HG03457 (cell line): Measurements from ENCODE around the gene ATP6V1G2.
"Not testable (repeated sequence)": the region's sequence is repeated elsewhere in the genome, so short reads cannot be mapped to it uniquely, and the experiment has no call there.

Experiments used
- ATAC-seq: cut with Tn5 transposase; IDR thresholded peaks from one replicate; pipeline ENCODE4 v1.9.1; 2021; ENCODE audit warnings: moderate number of reproducible peaks; ENCODE audit not compliant: unreplicated experiment

Gene ATP6V1G2

DNA sequence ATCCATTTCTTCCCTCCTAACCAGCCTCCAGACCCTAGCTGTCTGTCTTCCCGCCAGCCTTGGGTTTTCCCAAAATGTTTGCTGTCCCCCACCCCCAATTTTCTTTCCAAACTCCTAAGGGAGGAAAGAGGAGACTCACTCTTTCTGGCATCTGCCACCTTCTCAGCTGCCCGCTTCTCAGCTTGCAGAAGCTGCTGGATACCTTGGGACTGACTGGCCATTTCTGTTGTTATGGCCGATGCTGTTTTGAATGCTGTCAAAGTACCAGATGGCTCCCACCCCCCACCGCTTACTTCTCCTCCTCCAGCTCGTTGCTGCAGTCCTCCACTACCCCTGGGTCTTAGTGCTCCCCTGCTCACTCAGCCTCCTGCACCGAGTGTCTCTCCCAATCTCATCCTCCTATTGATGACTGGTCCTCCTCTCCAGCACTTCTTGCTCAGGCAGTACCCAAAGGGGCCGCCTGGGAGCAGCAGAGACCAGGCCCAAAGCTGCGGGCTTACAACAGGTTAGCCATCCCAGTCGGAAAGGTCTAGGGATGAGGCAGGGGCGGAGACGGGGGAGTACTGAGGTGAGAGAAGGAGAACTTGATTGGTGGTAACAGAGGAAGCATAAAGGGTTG is at the start of gene ATP6V1G2:
ATP6V1G2 (minus strand) TSS at position 270 of the 619 bp plus-strand sequence; CDS start at position 221, 49 bp downstream.
- no peak for ATAC-seq

- ATAC-seq, result no peak
Observed at GRCh38 chr6:31592396-31592771, 46.0 kb upstream of the ATP6V1G2 start.

GRCh38 chr6:31590691-31591090 is 44.3 kb upstream of the ATP6V1G2 start:
- not testable (repeated sequence) for ATAC-seq

DNA sequence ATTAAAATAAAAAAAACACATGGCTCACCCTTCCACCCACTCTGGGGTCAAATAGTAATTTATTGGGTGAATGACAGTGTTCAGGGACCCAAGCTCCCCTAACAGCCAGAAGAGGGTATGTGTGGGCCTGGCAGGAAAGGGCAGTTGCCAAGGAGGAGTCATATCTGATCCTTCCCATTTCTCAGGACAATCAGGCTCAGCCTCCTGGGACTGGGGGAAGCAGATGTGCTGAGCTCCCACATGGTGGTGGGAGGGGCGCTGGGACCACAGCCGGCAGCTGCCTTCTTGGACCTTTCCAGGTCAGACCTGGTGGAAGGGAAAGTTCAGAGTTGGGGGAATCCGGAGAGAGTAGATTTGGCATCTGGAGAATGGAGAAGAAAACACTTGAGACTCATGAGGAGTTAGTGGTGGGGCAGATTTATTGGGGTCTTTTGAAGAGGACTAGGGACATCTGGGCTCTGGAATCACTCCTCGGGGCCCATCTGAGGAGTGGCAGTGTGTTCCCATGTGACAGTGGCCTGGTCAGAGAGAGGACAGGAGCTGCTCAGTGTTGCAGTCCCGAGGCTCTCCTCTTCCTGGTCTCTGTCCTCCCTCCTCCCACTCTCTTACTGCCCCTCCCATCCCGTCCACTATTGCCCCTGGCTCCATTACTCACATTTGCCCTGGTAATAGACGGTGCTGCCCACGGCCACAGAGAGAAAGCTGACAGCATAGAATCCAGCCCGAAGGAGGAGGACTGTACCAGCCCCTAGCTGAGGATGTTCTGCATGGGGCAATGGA is 42.7 kb upstream of the ATP6V1G2 start:
- no peak for ATAC-seq

GRCh38 chr6:31587791-31588777 is 41.7 kb upstream of the ATP6V1G2 start:
- no peak for ATAC-seq

DNA sequence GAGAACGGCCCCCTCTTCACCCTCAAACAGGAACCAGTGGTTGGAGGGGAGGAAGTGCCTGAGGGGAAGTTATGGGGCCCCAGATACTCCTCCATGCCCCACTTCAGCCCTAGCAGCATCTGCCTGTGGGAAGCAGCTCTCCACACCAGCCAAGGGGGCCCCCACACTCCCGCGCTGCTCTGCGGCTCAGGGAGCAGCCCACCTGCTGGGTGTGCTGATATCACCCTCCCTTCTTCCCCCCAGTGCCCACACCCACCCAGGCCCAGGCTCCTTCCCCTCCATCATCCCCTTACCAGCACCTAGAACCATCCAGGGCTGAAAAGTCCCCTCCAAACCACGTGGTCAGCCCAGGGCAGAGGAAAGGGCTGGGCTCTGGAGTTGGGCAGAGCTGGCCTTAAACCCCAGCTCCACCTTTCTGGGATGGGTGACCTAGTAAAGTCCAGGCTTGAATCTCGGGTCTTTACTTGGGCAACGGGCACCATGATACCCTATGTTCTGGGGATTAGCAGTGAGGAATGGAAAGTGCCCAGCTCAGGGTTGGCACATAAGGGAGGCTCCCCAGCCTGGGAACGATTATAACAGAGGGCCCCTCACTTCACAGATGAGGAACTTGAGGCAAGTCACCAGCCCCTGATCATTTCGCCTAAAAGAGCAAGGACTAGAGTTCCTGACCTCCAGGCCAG is 40.3 kb upstream of the ATP6V1G2 start:
- ATAC-seq, result no peak

GRCh38 chr6:31586008-31586407 is 39.6 kb upstream of the ATP6V1G2 start, which contains the start of gene LST1:
Gene LST1, plus strand, starts transcription at chr6:31586277. Its CDS starts 1,023 bp downstream, at chr6:31587300.
- ATAC-seq, result no peak

- ATAC-seq, result no peak
Observed at GRCh38 chr6:31585491-31585890, 39.1 kb upstream of the ATP6V1G2 start.

- no peak for ATAC-seq
Observed at GRCh38 chr6:31582230-31582643, 35.8 kb upstream of the ATP6V1G2 start, which contains the start of gene LTB. Gene LTB, minus strand, starts transcription at chr6:31582424. Its CDS starts 7 bp downstream, at chr6:31582417.

GRCh38 chr6:31581434-31582229 is 35.2 kb upstream of the ATP6V1G2 start:
- ATAC-seq, result no peak

DNA sequence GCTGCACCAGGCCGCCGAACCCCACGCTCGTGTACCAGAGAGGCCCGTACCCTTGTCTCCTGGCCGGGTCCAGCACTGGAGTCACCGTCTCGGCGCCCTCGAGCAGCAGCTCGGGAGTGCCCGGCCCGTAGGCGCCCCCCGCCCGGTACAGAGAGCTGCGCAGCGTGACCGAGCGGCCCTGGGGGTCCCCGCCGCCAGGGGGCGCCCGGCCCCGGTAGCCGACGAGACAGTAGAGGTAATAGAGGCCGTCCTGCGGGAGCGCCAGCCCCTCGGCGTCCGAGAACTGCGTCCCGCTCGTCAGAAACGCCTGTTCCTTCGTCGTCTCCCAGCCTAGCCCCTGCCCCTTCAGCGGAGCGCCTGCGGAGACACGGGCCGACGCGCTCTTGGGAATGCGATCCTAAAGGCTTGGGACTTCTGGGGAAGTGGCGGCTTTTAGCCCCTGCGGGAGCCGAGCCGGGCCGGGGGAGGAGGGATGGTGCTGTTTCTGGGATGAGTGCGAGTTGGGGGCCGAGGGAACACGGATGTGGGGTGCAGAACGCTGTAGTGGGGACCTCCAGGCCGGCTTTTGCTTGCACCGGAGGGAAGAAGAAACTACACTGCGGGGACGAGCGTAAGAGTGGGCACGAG is 34.5 kb upstream of the ATP6V1G2 start:
- ATAC-seq, result no peak

DNA sequence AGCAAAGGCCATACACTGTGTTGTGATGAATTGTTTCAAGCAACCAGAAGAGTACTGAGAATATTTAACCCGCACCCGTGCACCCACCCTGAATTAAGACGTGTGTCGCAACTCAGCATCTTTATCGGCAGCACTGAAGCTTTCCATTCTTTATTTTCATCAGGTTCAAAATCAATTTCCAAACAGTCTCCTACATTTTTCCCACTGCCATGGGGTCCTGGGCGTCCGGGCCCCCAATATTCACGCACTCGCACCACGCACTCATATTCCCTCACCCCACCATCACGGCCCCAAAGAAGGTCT is 34.0 kb upstream of the ATP6V1G2 start:
- ATAC-seq, result no peak

DNA sequence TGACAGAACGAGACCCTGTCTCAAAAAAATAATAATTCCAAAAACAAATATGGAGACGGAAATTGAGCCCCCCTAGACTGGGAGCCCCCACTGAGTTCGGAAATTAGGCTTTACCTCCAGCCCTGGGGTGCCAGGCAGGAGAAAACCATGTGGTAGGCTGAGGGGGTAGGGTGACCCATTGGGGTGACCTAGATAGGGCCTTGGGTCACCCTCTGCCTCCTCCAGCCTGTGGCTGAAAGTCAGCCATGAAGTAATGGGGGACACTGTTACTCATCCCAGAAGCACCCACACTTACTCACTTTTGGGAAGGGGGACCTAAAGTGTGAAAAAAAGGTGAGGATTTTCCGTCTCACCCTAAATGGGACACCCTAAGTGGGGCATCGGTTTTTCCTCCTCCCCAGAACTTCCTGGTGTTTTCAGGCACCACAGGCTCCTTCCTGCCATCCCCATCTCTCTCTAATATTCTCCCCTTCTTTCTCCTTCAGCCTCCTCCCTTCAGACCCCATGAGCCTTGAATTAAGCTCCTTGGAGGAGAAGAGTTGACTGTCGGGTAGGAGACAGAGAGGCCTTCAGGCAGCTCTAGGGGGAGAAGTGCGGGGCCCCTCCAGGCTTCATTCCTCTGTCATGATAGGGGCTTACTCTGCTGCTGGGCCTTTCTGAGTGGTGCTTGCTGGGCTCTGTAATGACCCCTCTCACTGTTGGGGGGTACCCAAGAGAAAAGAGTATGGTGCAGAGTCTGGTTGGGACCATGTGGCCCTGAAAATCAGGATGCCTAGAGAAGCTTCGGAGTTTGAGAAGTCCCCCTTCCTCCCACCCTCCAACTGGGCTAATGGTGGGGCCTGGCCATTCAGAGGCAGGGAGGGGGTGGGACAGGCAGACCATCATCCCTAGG is 33.4 kb upstream of the ATP6V1G2 start:
- no peak for ATAC-seq

DNA sequence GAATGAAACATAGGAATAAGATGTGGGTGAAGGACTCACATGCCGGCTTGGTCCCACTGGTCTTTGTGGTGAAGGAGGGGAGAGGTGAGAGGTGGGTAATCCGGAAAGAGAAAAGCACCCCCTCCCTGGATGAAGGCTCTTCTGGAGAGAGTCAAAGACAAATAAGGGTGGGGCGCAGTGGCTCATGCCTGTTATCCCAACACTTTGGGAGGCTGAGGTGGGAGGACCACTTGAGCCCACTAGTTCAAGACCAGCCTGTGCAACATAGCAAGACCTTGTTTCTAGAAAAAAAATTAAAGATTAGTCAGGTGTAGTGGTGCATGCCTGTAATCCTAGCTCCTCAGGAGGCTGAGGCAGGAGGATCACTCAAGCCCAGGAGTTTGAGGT is 32.7 kb upstream of the ATP6V1G2 start:
- ATAC-seq, result no peak

DNA sequence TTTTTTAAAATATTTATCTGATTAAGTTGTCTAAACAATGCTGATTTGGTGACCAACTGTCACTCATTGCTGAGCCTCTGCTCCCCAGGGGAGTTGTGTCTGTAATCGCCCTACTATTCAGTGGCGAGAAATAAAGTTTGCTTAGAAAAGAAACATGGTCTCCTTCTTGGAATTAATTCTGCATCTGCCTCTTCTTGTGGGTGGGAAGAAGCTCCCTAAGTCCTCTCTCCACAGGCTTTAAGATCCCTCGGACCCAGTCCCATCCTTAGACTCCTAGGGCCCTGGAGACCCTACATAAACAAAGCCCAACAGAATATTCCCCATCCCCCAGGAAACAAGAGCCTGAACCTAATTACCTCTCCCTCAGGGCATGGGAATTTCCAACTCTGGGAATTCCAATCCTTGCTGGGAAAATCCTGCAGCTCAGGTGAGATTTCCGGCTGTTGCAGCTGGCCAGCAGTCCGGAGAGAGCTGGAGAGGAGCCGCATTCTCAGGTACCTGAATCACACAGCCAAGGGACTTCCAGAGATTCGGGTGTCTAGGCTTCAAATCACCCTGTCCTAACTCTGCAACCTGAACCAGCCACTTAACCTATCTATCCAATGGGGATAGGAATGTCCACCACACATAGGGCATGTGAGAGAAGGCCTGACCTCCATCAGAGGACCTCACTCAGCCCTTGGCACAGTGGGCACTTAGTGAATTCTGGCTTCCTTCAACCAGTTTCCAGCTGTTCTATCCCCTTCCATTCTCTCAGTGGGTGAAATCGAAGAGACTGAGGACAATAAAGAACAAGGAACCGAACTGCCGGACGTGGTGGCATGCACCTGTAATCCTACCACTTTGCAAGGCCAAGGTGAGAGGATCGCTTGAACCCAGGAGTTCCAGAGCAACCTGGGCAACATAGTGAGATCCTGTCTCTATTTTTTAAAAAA is 32.0 kb upstream of the ATP6V1G2 start:
- no peak for ATAC-seq

- ATAC-seq, result no peak
Observed at GRCh38 chr6:31577579-31577966, 31.2 kb upstream of the ATP6V1G2 start.

DNA sequence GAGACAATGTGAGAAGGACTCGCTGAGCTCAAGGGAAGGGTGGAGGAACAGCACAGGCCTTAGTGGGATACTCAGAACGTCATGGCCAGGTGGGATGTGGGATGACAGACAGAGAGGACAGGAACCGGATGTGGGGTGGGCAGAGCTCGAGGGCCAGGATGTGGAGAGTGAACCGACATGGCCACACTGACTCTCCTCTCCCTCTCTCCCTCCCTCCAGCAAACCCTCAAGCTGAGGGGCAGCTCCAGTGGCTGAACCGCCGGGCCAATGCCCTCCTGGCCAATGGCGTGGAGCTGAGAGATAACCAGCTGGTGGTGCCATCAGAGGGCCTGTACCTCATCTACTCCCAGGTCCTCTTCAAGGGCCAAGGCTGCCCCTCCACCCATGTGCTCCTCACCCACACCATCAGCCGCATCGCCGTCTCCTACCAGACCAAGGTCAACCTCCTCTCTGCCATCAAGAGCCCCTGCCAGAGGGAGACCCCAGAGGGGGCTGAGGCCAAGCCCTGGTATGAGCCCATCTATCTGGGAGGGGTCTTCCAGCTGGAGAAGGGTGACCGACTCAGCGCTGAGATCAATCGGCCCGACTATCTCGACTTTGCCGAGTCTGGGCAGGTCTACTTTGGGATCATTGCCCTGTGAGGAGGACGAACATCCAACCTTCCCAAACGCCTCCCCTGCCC is 30.6 kb upstream of the ATP6V1G2 start:
- ATAC-seq, result no peak
